GM10266 (cell line): ENCODE results near the gene ITGA2.

Experiments
- DNase-seq: peaks from one replicate; pipeline ENCODE4 v3.0.0; 2012; ENCODE audit errors: extremely low spot score
- TF ChIP-seq, protein P1 (sequence below): IDR thresholded peaks from 2 replicates; pipeline ENCODE4 v1.5.1; 2012; ENCODE audit warnings: mild to moderate bottlenecking, low read depth; ENCODE audit not compliant: control insufficient read depth, insufficient read depth; ENCODE audit errors: missing control alignments

ITGA2 gene

DNA sequence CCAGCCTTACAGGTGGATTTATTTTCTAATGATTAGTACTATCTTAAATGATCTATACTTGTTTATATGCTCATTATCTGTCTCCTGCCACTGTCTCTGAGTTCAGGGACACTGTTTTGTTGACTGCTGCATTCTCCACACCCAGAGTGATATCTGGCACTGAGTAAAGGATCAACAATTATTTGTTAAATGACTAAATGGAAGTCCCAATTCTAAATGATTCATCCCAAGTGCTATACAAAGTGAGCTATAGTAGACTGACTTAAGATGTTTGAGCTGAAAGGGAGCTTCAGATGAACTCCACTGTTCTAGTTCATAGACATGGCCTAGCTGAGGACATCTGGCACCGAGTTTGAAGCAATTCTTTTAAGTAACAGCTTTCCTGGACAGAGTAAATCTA lies 40.5 kb downstream of the ITGA2 start:
- no peak for DNase-seq
- TF ChIP-seq, protein P1, sequence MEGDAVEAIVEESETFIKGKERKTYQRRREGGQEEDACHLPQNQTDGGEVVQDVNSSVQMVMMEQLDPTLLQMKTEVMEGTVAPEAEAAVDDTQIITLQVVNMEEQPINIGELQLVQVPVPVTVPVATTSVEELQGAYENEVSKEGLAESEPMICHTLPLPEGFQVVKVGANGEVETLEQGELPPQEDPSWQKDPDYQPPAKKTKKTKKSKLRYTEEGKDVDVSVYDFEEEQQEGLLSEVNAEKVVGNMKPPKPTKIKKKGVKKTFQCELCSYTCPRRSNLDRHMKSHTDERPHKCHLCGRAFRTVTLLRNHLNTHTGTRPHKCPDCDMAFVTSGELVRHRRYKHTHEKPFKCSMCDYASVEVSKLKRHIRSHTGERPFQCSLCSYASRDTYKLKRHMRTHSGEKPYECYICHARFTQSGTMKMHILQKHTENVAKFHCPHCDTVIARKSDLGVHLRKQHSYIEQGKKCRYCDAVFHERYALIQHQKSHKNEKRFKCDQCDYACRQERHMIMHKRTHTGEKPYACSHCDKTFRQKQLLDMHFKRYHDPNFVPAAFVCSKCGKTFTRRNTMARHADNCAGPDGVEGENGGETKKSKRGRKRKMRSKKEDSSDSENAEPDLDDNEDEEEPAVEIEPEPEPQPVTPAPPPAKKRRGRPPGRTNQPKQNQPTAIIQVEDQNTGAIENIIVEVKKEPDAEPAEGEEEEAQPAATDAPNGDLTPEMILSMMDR, result no peak

DNA sequence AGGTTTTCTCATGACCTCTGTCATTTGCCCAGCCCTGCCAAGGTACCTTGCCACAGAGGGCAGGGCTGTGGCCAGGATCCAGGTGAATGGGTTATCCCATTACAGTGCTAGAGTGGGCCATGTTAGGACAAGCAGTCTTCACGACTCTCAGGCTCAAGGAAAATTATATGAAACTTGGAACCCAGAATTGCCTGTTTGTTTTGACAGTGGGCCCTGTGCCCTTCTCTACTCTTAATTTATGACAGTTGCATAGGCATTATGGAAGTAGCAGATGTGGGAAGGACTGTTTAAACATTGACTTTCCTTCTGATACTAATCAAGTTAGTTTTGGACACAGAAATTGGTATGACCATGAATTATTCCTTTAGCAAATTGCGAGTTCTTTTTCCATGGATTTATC lies 41.7 kb downstream of the ITGA2 start:
- no peak for DNase-seq
- TF ChIP-seq, protein P1, result no peak

DNA sequence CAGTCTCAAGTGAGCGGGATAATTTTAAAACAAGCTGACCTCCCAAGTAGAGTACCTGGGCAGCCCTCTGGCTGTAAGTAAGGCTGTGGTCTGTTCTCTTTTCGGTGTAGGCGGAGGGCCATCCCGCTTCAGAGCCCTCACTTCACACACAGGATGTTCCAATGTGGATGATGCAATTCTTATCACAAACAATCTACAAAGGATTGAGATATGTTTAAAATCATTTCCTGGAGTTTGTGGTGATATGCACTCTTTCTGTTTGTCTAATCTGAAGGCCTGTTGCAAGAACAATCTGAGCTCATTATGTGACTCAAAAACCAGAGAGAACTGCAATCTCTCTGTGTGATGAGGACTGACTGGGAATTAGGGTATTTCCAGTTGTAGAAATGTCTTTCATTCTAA lies 42.5 kb downstream of the ITGA2 start:
- TF ChIP-seq, protein P1, result no peak
- no peak for DNase-seq

DNA sequence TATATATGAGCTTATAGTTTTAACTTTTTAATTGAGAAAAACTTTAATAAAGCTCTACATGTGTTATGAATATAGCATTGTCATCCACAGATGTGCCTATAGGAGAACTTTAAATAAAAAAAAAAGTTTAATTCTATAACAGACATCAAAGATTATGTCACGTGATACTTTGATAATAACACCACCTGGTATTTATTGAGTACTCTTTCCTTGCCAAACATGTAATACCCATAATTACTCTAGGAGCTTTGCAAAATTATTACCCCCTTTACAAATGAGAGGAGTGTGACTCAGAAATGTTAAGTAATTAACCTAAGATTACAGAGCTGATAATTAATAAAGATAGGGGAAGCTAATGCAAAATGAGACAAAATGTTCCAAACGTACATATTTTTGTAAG lies 43.0 kb downstream of the ITGA2 start:
- DNase-seq, result no peak
- TF ChIP-seq, protein P1, result no peak

DNA sequence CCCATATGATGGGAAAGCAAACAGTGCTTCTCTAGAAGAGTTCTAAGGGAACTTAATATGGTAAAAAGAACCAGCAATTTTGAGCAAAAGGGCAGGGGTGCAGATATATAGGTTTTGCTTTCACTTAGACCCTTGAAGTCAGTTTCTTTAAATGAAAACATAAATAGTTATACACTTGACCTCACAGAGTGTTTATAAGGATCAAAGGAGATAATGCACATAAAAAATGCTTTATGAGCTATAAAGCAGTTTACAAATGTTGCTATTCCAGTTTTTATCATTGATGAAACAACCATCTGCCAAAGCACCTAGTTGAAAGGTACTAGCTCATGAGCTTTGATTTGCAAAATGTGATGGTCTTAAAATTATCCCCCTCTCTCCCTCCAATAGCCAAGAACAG lies 45.7 kb downstream of the ITGA2 start:
- TF ChIP-seq, protein P1, result no peak
- DNase-seq, result no peak

DNA sequence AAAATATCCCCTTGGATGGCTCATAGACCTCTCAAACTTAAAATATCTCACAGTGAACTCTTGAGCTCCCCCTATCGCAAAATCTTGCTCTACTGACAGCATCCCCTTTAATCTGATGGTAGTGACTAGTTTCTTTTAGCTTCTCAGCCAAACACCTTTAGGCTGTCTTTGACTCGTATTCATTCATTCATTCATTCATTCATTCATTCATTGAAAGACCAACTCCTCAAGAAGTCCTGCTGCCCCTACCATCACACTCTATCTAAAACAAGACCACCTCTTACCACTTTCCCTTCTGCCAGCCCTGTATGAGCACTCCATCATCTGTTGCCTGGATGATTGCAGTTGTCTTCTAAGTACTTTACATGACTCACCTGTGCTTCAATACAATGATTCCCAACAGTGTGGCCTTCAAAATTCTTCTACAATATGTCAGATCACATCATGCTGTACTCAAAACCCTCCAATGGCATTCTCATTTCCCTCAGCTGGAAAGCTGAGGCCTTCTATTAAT lies 46.8 kb downstream of the ITGA2 start:
- DNase-seq, result peak; percentile 10

DNA sequence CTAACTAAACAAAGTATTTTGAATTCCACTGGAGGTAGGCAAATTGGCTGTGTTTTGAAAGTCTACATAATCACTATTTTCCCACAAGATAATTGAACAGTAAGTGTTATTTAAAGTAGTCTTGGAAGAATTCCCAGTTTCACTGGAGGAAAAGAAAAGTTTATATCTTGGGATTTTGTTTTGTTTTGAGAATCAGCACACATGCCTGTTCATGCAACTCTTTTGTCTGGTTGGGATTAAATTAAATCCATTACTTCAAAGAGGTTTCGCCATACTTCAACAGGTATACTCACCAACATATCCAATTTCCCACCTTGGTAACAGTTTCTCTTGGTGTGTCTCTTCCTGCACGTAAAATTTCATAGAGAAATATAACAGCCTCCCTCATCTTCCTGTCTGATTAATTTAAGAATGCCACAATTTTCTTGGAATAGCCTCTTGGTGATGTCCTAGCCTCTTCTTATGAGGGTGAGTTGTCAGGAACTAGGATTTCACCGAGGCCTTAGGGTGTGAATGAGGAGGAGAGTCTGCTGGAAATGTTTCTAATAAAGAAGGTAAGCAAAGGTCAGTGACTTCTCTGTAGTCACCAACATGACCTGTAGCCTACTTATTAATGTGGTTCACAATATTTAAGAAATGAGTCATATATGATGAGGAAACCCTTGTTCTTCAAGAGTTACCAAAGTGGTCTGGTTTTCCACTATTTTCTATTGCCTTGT lies 48.1 kb downstream of the ITGA2 start:
- DNase-seq, result no peak

More for the DNA sequence above, 46.8 kb downstream of the ITGA2 start:
- TF ChIP-seq, protein P1, result peak; percentile 36

More for the DNA sequence above, 48.1 kb downstream of the ITGA2 start:
- TF ChIP-seq, protein P1, result no peak
